Stimulated activated CD8-positive, alpha-beta memory T cell treated with anti-CD3 and anti-CD28 coated beads, Interleukin-12 subunit alpha, Interleukin-12 subunit beta, amount 100 ng/mL, for 1 hour (primary cell): ENCODE data around the gene C10orf105.

Experiments used
- DNase-seq: peaks from one replicate; pipeline ENCODE4 v3.0.0-alpha.2; 2020; ENCODE audit warnings: low read depth

Gene C10orf105

GRCh38 chr10:71675295-71675970 is 44.1 kb downstream of the C10orf105 start:
- no peak for DNase-seq

GRCh38 chr10:71671994-71672946 is 47.3 kb downstream of the C10orf105 start:
- DNase-seq: no peak

- DNase-seq: no peak
Observed at GRCh38 chr10:71667387-71667752, 52.2 kb downstream of the C10orf105 start.

DNA sequence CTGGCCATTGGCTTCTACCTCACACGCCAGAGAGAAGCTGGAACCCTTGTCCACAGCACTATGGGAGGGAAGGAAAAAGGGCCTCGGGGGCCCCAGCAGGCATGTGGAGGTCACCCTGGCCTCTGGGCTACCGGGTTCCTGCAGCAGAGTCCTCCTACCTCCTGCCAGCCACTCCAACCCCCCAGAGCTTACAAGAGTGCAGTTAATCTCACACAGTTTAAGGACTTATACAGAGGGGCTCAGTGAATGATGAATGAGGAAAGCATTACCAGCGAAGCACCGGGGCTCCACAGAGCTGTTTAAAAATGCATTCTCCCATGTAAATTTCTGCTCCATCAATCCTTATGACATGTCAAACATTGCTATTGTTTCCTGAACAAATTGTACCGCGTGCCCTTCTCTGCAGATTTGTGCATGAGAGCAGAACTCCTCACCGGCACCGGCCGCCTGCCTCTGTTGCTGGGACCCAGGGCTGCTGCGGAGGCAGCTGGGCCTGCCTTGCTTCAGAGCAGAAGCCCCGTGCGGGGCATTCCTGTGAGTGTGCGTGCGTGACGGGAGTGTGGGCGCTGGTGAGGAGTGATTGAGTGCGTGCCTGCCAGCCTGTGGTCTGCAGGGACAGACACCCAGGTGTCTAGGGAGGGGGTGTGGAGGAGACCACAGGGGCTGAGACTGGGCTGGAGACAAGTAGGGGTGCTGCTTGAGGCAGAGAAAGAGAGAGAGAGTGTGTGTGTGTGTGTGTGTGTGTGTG is 52.8 kb downstream of the C10orf105 start:
- DNase-seq: no peak

- no peak for DNase-seq
Observed at GRCh38 chr10:71665456-71665855, 54.1 kb downstream of the C10orf105 start.

- no peak for DNase-seq
Observed at GRCh38 chr10:71664585-71664984, 55.0 kb downstream of the C10orf105 start.

GRCh38 chr10:71663311-71663710 is 56.3 kb downstream of the C10orf105 start:
- no peak for DNase-seq

DNA sequence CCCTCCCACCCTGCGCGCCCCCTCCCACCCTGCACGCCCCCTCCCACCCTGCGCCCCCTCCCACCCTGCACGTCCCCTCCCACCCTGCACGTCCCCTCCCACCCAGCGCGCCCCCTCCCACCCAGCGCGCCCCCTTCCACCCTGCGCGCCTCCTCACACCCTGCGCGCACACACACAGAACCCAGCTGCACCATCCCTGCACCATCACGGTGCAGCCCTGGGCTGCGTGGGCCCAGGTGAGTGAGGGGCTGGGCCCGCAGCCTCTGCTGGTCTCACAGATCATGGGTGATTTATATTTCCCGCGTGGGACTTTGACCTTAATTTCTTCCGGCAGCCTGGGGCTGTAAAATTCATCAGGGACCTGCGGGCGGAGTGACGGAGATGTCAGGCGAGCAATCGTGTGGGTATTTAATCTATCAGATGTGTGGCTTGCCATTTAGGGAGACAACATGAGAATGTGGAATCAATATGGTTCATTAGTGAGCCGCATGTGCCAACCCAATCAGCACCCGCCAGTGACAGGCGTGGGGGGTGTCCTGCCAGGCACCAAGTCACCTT is 57.7 kb downstream of the C10orf105 start:
- no peak for DNase-seq
